Fibroblast of pulmonary artery (primary cell): ENCODE results near the gene GPN2.

Experiments used
- DNase-seq: peaks from one replicate; pipeline ENCODE4 v3.0.0-alpha.2; 2010; ENCODE audit warnings: low read depth
- H3K4me3 ChIP-seq: replicated peaks from 2 replicates; pipeline ENCODE4 v1.5.1; 2011; ENCODE audit warnings: low read depth, mild to moderate bottlenecking, control low read depth, low read length, moderate library complexity
- CTCF ChIP-seq: IDR thresholded peaks from 2 replicates; pipeline ENCODE4 v1.5.1; 2011; ENCODE audit warnings: mild to moderate bottlenecking, control low read depth, low read length, inconsistent platforms; ENCODE audit errors: missing control alignments

The GPN2 gene

GRCh38 chr1:26913389-26913753 is 23.3 kb upstream of the GPN2 start:
- DNase-seq, result no peak
- no peak overlapping the region for H3K4me3 ChIP-seq
- no peak for TF ChIP-seq CTCF

GRCh38 chr1:26912147-26912490 is 22.0 kb upstream of the GPN2 start:
- DNase-seq, result no peak

GRCh38 chr1:26911399-26912146 is 21.5 kb upstream of the GPN2 start:
- no peak for DNase-seq
- no peak overlapping the region for H3K4me3 ChIP-seq
- TF ChIP-seq CTCF, result no peak

More at GRCh38 chr1:26912147-26912490, 22.0 kb upstream of the GPN2 start:
- H3K4me3 ChIP-seq, result no peak overlapping the region
- no peak for TF ChIP-seq CTCF

- no peak for DNase-seq
- TF ChIP-seq CTCF, result no peak
- no peak overlapping the region for H3K4me3 ChIP-seq
Observed at GRCh38 chr1:26910343-26911160, 20.5 kb upstream of the GPN2 start.

- no peak for TF ChIP-seq CTCF
- H3K4me3 ChIP-seq, result no peak overlapping the region
- DNase-seq, result no peak
Observed at GRCh38 chr1:26909951-26910342, 19.9 kb upstream of the GPN2 start.

- TF ChIP-seq CTCF, result no peak
- no peak overlapping the region for H3K4me3 ChIP-seq
- peak; percentile 74 for DNase-seq
Observed at GRCh38 chr1:26907071-26907917, 17.2 kb upstream of the GPN2 start.
